CD14-positive monocyte (primary cell): ENCODE data around the gene SEC16A. TPM values are rescaled to one million over a fixed set of nuclear protein-coding genes. Genes with fewer than 3 reads are reported as not detected.

Source experiments
- DNase-seq, 3 donors: peaks; one replicate each; pipeline ENCODE4 v3.0.0-alpha.2; 2011 to 2022
- H2AFZ ChIP-seq: 2 replicates; pipeline ENCODE4 v1.6.0; 2012; ENCODE audit warnings: mild to moderate bottlenecking, low read depth, low read length, inconsistent platforms; ENCODE audit not compliant: insufficient read depth, poor library complexity, severe bottlenecking
- H3K27ac ChIP-seq, 2 donors: 1 replicate in 1 of 2; 2 replicates in 1 of 2; pipeline ENCODE4 v1.5.1; 2012 to 2013; ENCODE audit warnings: low read length in 2 of 2, control low read depth in 1 of 2, inconsistent platforms in 1 of 2, low read depth in 1 of 2, mild to moderate bottlenecking in 1 of 2
- H3K27me3 ChIP-seq, 2 donors: one replicate each; pipeline versions ENCODE4 v1.6.0 to v1.6.1; 2011 to 2013; ENCODE audit warnings: low read length in 2 of 2; ENCODE audit not compliant: control insufficient read depth in 2 of 2, insufficient read depth in 2 of 2
- H3K36me3 ChIP-seq, 2 donors: replicated peaks in 1 of 2; 1 replicate in 1 of 2; 2 replicates in 1 of 2; pipeline versions ENCODE4 v1.5.1 to v1.6.1; 2012 to 2013; ENCODE audit warnings: low read length in 2 of 2, control low read depth in 1 of 2, inconsistent platforms in 1 of 2, mild to moderate bottlenecking in 1 of 2; ENCODE audit not compliant: insufficient read depth in 2 of 2, control insufficient read depth in 1 of 2
- H3K4me1 ChIP-seq, 2 donors: 1 replicate in 1 of 2; 2 replicates in 1 of 2; pipeline versions ENCODE4 v1.5.1 to v1.6.1; 2012 to 2013; ENCODE audit warnings: low read length in 2 of 2, control low read depth in 1 of 2, inconsistent platforms in 1 of 2, mild to moderate bottlenecking in 1 of 2, moderate library complexity in 1 of 2; ENCODE audit not compliant: insufficient read depth in 2 of 2, control insufficient read depth in 1 of 2
- H3K4me2 ChIP-seq: replicated peaks from 2 replicates; pipeline ENCODE3; 2012; ENCODE audit warnings: low read length, moderate library complexity, mild to moderate bottlenecking; ENCODE audit not compliant: poor library complexity, severe bottlenecking; ENCODE audit errors: extremely low read depth
- H3K4me3 ChIP-seq, 3 experiments: fragments of 200-600 bp in 1 of 3; sonication (generic) in 1 of 3; replicated peaks in 1 of 3; 1 replicate in 2 of 3; 2 replicates in 1 of 3; pipeline ENCODE4 v1.5.1; 2011 to 2013; ENCODE audit warnings: low read length in 3 of 3, mild to moderate bottlenecking in 3 of 3, control low read depth in 2 of 3, low read depth in 2 of 3, inconsistent platforms in 1 of 3, moderate library complexity in 1 of 3
- H3K79me2 ChIP-seq: 2 replicates; pipeline ENCODE4 v1.6.0; 2012; ENCODE audit warnings: mild to moderate bottlenecking, control low read depth, inconsistent platforms, low read length, moderate library complexity; ENCODE audit not compliant: insufficient read depth
- H3K9ac ChIP-seq: 2 replicates; pipeline ENCODE4 v1.6.0; 2017; ENCODE audit warnings: low read length, mild to moderate bottlenecking; ENCODE audit not compliant: insufficient read depth, poor library complexity, severe bottlenecking
- H3K9me3 ChIP-seq, 2 donors: replicated peaks in 1 of 2; 1 replicate in 1 of 2; 2 replicates in 1 of 2; pipeline versions ENCODE4 v1.5.1 to v1.6.1; 2012 to 2013; ENCODE audit warnings: low read length in 2 of 2, control low read depth in 1 of 2; ENCODE audit not compliant: control insufficient read depth in 1 of 2, insufficient read depth in 1 of 2
- H4K20me1 ChIP-seq: 2 replicates; pipeline ENCODE4 v1.6.0; 2012; ENCODE audit warnings: mild to moderate bottlenecking, low read length, control low read depth, moderate library complexity; ENCODE audit not compliant: insufficient read depth
- H3K27ac Mint-ChIP-seq, 7 donors: one replicate each; pipeline ENCODE4 v1.8.0; 2020; ENCODE audit warnings: mild to moderate bottlenecking in 7 of 7, mixed read lengths in 7 of 7, moderate library complexity in 6 of 7, inconsistent platforms in 2 of 7
- H3K27me3 Mint-ChIP-seq, 3 donors: one replicate each; pipeline ENCODE4 v1.8.0; 2021 to 2022; ENCODE audit warnings: low read depth in 3 of 3, mild to moderate bottlenecking in 3 of 3, mixed read lengths in 3 of 3, moderate library complexity in 3 of 3, inconsistent platforms in 1 of 3
- H3K36me3 Mint-ChIP-seq, 2 donors: one replicate each; pipeline ENCODE4 v1.8.0; 2020; ENCODE audit warnings: mixed read lengths in 2 of 2, inconsistent platforms in 1 of 2, mild to moderate bottlenecking in 1 of 2
- H3K4me1 Mint-ChIP-seq: one replicate; pipeline ENCODE4 v1.8.0; 2020; ENCODE audit warnings: mild to moderate bottlenecking, mixed read lengths
- H3K4me3 Mint-ChIP-seq, 2 donors: one replicate each; pipeline ENCODE4 v1.8.0; 2020; ENCODE audit warnings: mild to moderate bottlenecking in 2 of 2, mixed read lengths in 2 of 2, moderate library complexity in 1 of 2
- H3K9me3 Mint-ChIP-seq, 7 donors: one replicate each; pipeline ENCODE4 v1.8.0; 2020 to 2022; ENCODE audit warnings: mixed read lengths in 7 of 7, mild to moderate bottlenecking in 6 of 7, moderate library complexity in 6 of 7, inconsistent platforms in 2 of 7
- CTCF ChIP-seq: fragments of 200-600 bp; IDR thresholded peaks from one replicate; pipeline ENCODE4 v1.8.0; 2022; ENCODE audit warnings: antibody characterized with exemption, mild to moderate bottlenecking
- WGBS: methylation state at CpG from one replicate; pipeline ENCODE4 v1.1.5; 2013; ENCODE audit warnings: missing lambda C conversion rate; ENCODE audit not compliant: insufficient coverage; 5-methylcytosine and 5-hydroxymethylcytosine counted together
- intact Hi-C, 2 donors: fragments of 100-400 bp; cut with micrococcal nuclease; formaldehyde crosslinking; loops; one replicate each; pipeline versions ENCODE4 v1.15.0 to v1.15.1; 2023
- polyA plus RNA-seq, 3 donors: library from polyadenylated mRNA; depleted of rRNA in 1 of 3; unstranded in 2 of 3; stranded (reverse) in 1 of 3; fragments of 300-500 nt in 2 of 3; fragments of >200 nt in 1 of 3; fragmentation: Illumina TruSeq in 2 of 3; gene quantifications; 1 replicate in 2 of 3; 2 replicates in 1 of 3; pipeline ENCODE4 v1.2.3, GENCODE V29; 2012 to 2021

SEC16A gene
- polyA plus RNA-seq, 3 donors, result 11.1 to 36.8 (median 19.1) TPM

GRCh38 chr9:136530461-136531089 is 47.7 kb upstream of the SEC16A start:
- Histone ChIP-seq H3K27ac (no peak overlapping the region), H2AFZ (no peak overlapping the region), H3K9ac (peak overlapping the region; percentile 25), H3K9me3 (no peaks in the 10 kb centered on the region), H3K4me3 (peak overlapping the region in 1 of 3 experiments; percentile 45), H3K4me1 (peaks cover 67 to 73% of the 10 kb centered on the region in 2 donors), H3K36me3 (no peaks in the 10 kb centered on the region), H3K79me2 (peaks cover 77% of the 10 kb centered on the region), H3K4me2 (peak overlapping the region; percentile 48), H3K27me3 (peaks cover 0 to 35% of the 10 kb centered on the region in 2 donors), H4K20me1 (peaks cover 95% of the 10 kb centered on the region)
- Mint-ChIP-seq H3K9me3 (peaks cover 0 to 2% (median 0%) of the 10 kb centered on the region in 7 donors), H3K27ac (peak overlapping the region in 2 of 7 donors; percentile 41 to 43), H3K4me1 (peaks cover 57% of the 10 kb centered on the region), H3K27me3 (peaks cover 21 to 45% (median 25%) of the 10 kb centered on the region in 3 donors), H3K36me3 (peaks cover 28 to 46% of the 10 kb centered on the region in 2 donors), H3K4me3 (peak overlapping the region in 1 of 2 donors; percentile 62)
- TF ChIP-seq CTCF, result no peak
- 13% methylated on average over 19 of the region's 20 CpGs for WGBS
- DNase-seq, result no peak
- intact Hi-C loops, result loop anchor here in 1 of 2 donors (5.0 kb wide), 1 partner anchor 97 kb away; no protein-coding TSS in a partner anchor

GRCh38 chr9:136529516-136530460 is 46.9 kb upstream of the SEC16A start:
- H3K27me3 ChIP-seq, result peaks cover 0 to 35% of the 10 kb centered on the region in 2 donors
- H4K20me1 ChIP-seq, result peaks cover 98% of the 10 kb centered on the region
- peak overlapping the region; percentile 48 for H3K4me2 ChIP-seq
- no peak overlapping the region for H2AFZ ChIP-seq
- peaks cover 21 to 46% (median 25%) of the 10 kb centered on the region in 3 donors for H3K27me3 Mint-ChIP-seq
- under 1% methylated on average over 31 of the region's 40 CpGs for WGBS
- H3K4me3 Mint-ChIP-seq, result peak overlapping the region in 1 of 2 donors; percentile 62
- intact Hi-C loops, result loop anchor here in 1 of 2 donors (5.0 kb wide), 1 partner anchor 98 kb away; no protein-coding TSS in a partner anchor
- peak overlapping the region in 1 of 3 experiments; percentile 45 for H3K4me3 ChIP-seq
- no peak overlapping the region for H3K27ac ChIP-seq
- no peaks in the 10 kb centered on the region for H3K36me3 ChIP-seq
- peaks cover 80% of the 10 kb centered on the region for H3K79me2 ChIP-seq
- peaks cover 29 to 50% of the 10 kb centered on the region in 2 donors for H3K36me3 Mint-ChIP-seq
- DNase-seq, result peak in 2 of 3 donors; percentile 48 to 57
- H3K9ac ChIP-seq, result peak overlapping the region; percentile 24
- TF ChIP-seq CTCF, result no peak
- no peak overlapping the region for H3K27ac Mint-ChIP-seq
- H3K9me3 Mint-ChIP-seq, result peaks cover 0 to 2% (median 0%) of the 10 kb centered on the region in 7 donors
- peaks cover 61 to 65% of the 10 kb centered on the region in 2 donors for H3K4me1 ChIP-seq
- H3K4me1 Mint-ChIP-seq, result peaks cover 57% of the 10 kb centered on the region
- no peaks in the 10 kb centered on the region for H3K9me3 ChIP-seq
